Measurements from ENCODE around the gene ZNHIT2. TPM values are rescaled to one million over a fixed set of nuclear protein-coding genes. Genes with fewer than 3 reads are reported as not detected.

Gene ZNHIT2
- total and polyA plus RNA-seq, 2 of the 13 experiments (the other 11 are each of a cell fraction or from before 2014, with no cell fraction given): 1.1 to 6.5 TPM

GRCh38 chr11:65117206-65118096 is at the start of gene ZNHIT2 (continued):
- TF ChIP-seq HNF1A (IDR thresholded peaks at IDR 0.05; ENCODE audit: low read depth): no peak
- peak; percentile 66; the same call in 1 of the 2 replicates for TF ChIP-seq HNF1A (CRISPR knock-in tag; IDR thresholded peaks at IDR 0.05; ENCODE audit: borderline replicate concordance)
- TF ChIP-seq TFDP1 (CRISPR knock-in tag; IDR thresholded peaks at IDR 0.05; ENCODE audit: borderline replicate concordance): no peak; the same call in 1 of the 2 replicates
- peak; percentile 66 for TF ChIP-seq RBM22 (optimal IDR thresholded peaks at IDR 0.05; ENCODE audit: low read length)
- no peak for TF ChIP-seq E2F2 (CRISPR knock-in tag; IDR thresholded peaks at IDR 0.05; ENCODE audit: borderline replicate concordance)
- peak; percentile 61 for TF ChIP-seq FOSL2 (CRISPR knock-in tag; IDR thresholded peaks at IDR 0.05)
- TF ChIP-seq CENPX (CRISPR knock-in tag; IDR thresholded peaks at IDR 0.05): no peak
- TF ChIP-seq ZNF589 (CRISPR knock-in tag; conservative IDR thresholded peaks at IDR 0.05): no peak
- peak; percentile 31 for TF ChIP-seq TAF15 (IDR thresholded peaks at IDR 0.05; ENCODE audit: low read depth, low read length, poor library complexity, severe bottlenecking)
- no peak for TF ChIP-seq NR3C1 (CRISPR knock-in tag; IDR thresholded peaks at IDR 0.05)
- TF ChIP-seq FOXM1 (CRISPR knock-in tag; IDR thresholded peaks at IDR 0.05): 0 out of 2 replicates have a peak, but pooled peaks have one; percentile 26
- peak; percentile 99 for TF ChIP-seq KDM2A (CRISPR knock-in tag; IDR thresholded peaks at IDR 0.05; ENCODE audit: borderline replicate concordance, low read depth)
- peak; percentile 98 for TF ChIP-seq CEBPG (CRISPR knock-in tag; IDR thresholded peaks at IDR 0.05)
- TF ChIP-seq MATR3 (CRISPR knock-in tag; IDR thresholded peaks at IDR 0.05): no peak
- TF ChIP-seq MIER3 (CRISPR knock-in tag; IDR thresholded peaks at IDR 0.05; ENCODE audit: borderline replicate concordance): peak; percentile 78; the same call in 1 of the 2 replicates
- no peak for TF ChIP-seq ZNF850 (CRISPR knock-in tag; conservative IDR thresholded peaks at IDR 0.05)
- TF ChIP-seq CREB3 (CRISPR knock-in tag; IDR thresholded peaks at IDR 0.05): no peak
- TF ChIP-seq ZBTB46 (CRISPR knock-in tag; IDR thresholded peaks at IDR 0.05; ENCODE audit: borderline replicate concordance): no peak
- TF ChIP-seq HDAC1 (CRISPR knock-in tag; IDR thresholded peaks at IDR 0.05): peak; percentile 91
- no peak for TF ChIP-seq ZKSCAN5 (CRISPR knock-in tag; IDR thresholded peaks at IDR 0.05)
